DMS153 treated with DMSO at 0.1 percent for 48 hours (cell line): ENCODE measurements around the gene NRSN1.
A peak's percentile ranks its signal among the peaks of the same experiment; 100 is the strongest.
"Not testable (repeated sequence)": the region's sequence is repeated elsewhere in the genome, so short reads cannot be mapped to it uniquely, and the experiment has no call there.

ENCODE experiments used
- DNase-seq: peaks from one replicate; lab custom pipeline; 2025; ENCODE audit not compliant: unreplicated experiment; lab: John Stamatoyannopoulos, UW

Gene NRSN1

GRCh38 chr6:24140591-24140990, 14.6 kb downstream of the NRSN1 start:
- DNase-seq = no peak

GRCh38 chr6:24142733-24143132, 16.7 kb downstream of the NRSN1 start:
- not testable (repeated sequence) for DNase-seq

GRCh38 chr6:24145690-24146131, 19.7 kb downstream of the NRSN1 start:
- no peak for DNase-seq

- no peak for DNase-seq
Observed at GRCh38 chr6:24146871-24147270, 20.9 kb downstream of the NRSN1 start.

- DNase-seq = no peak
Observed at GRCh38 chr6:24147511-24148153, 21.6 kb downstream of the NRSN1 start.

- no peak for DNase-seq
Observed at GRCh38 chr6:24148154-24148570, 22.1 kb downstream of the NRSN1 start.

GRCh38 chr6:24148684-24149083, 22.7 kb downstream of the NRSN1 start:
- no peak for DNase-seq

- no peak for DNase-seq
Observed at GRCh38 chr6:24149296-24149695, 23.3 kb downstream of the NRSN1 start.

- no peak for DNase-seq
Observed at GRCh38 chr6:24149836-24150235, 23.8 kb downstream of the NRSN1 start.

GRCh38 chr6:24152014-24152413, 26.0 kb downstream of the NRSN1 start:
- no peak for DNase-seq

GRCh38 chr6:24154121-24154520, 28.1 kb downstream of the NRSN1 start:
- no peak for DNase-seq

- no peak for DNase-seq
Observed at GRCh38 chr6:24157886-24158285, 31.9 kb downstream of the NRSN1 start.

- DNase-seq = peak; percentile 17
Observed at GRCh38 chr6:24183584-24183983, 57.6 kb downstream of the NRSN1 start.

- DNase-seq = no peak
Observed at GRCh38 chr6:24186349-24186748, 60.3 kb downstream of the NRSN1 start.

GRCh38 chr6:24187965-24188577, 62.1 kb downstream of the NRSN1 start:
- no peak for DNase-seq

- no peak for DNase-seq
Observed at GRCh38 chr6:24188578-24189080, 62.6 kb downstream of the NRSN1 start.

- DNase-seq = no peak
Observed at GRCh38 chr6:24191346-24191745, 65.3 kb downstream of the NRSN1 start.

GRCh38 chr6:24193364-24193763, 67.3 kb downstream of the NRSN1 start:
- DNase-seq = no peak

GRCh38 chr6:24194978-24195700, 69.1 kb downstream of the NRSN1 start:
- no peak for DNase-seq

- DNase-seq = peak; percentile 10
Observed at GRCh38 chr6:24195836-24196597, 70.0 kb downstream of the NRSN1 start.
